Trophoblast cell (in vitro differentiated cells and primary cell): Measurements from ENCODE around the gene TMX4.

ENCODE experiments used
- DNase-seq, 2 donors: peaks; one replicate each; pipeline ENCODE4 v3.0.0-alpha.2; 2016
- H2AFZ ChIP-seq: 2 replicates; pipeline ENCODE4 v1.6.1; 2013; ENCODE audit warnings: low read length, moderate library complexity, mild to moderate bottlenecking; ENCODE audit not compliant: insufficient read depth, poor library complexity
- H2AK5ac ChIP-seq: 2 replicates; pipeline ENCODE4 v1.6.1; 2013; ENCODE audit warnings: mild to moderate bottlenecking, low read length
- H2BK120ac ChIP-seq: 2 replicates; pipeline ENCODE4 v1.6.1; 2013; ENCODE audit warnings: low read length, mild to moderate bottlenecking, moderate library complexity; ENCODE audit not compliant: insufficient read depth, poor library complexity
- H2BK12ac ChIP-seq: 2 replicates; pipeline ENCODE4 v1.6.1; 2013; ENCODE audit warnings: mild to moderate bottlenecking, low read length, moderate library complexity
- H2BK5ac ChIP-seq: 2 replicates; pipeline ENCODE4 v1.6.1; 2013; ENCODE audit warnings: low read length, low read depth, moderate library complexity, mild to moderate bottlenecking; ENCODE audit not compliant: poor library complexity
- H3K14ac ChIP-seq: 2 replicates; pipeline ENCODE4 v1.6.1; 2013; ENCODE audit warnings: mild to moderate bottlenecking, low read length
- H3K18ac ChIP-seq: 2 replicates; pipeline ENCODE4 v1.6.1; 2013; ENCODE audit warnings: mild to moderate bottlenecking, low read length
- H3K23ac ChIP-seq: 2 replicates; pipeline ENCODE4 v1.6.1; 2013; ENCODE audit warnings: low read length
- H3K27ac ChIP-seq: 2 replicates; pipeline ENCODE4 v1.5.1; 2013; ENCODE audit warnings: low read depth, mild to moderate bottlenecking, inconsistent platforms, low read length, moderate library complexity
- H3K27me3 ChIP-seq: 2 replicates; pipeline ENCODE4 v1.6.1; 2013; ENCODE audit warnings: inconsistent platforms, mild to moderate bottlenecking, low read length, moderate library complexity; ENCODE audit not compliant: insufficient read depth
- H3K36me3 ChIP-seq, 2 experiments: 1 replicate in 1 of 2; 2 replicates in 1 of 2; pipeline ENCODE4 v1.6.1; 2013; ENCODE audit warnings: low read length in 2 of 2, mild to moderate bottlenecking in 2 of 2, moderate library complexity in 1 of 2; ENCODE audit not compliant: insufficient read depth in 2 of 2, control insufficient read depth in 1 of 2
- H3K4ac ChIP-seq: 2 replicates; pipeline ENCODE4 v1.6.1; 2013; ENCODE audit warnings: low read depth, mild to moderate bottlenecking, low read length, moderate library complexity
- H3K4me1 ChIP-seq, 2 experiments: 1 replicate in 1 of 2; 2 replicates in 1 of 2; pipeline ENCODE4 v1.6.1; 2013; ENCODE audit warnings: low read length in 2 of 2, mild to moderate bottlenecking in 2 of 2, moderate library complexity in 1 of 2; ENCODE audit not compliant: insufficient read depth in 2 of 2, control insufficient read depth in 1 of 2
- H3K4me2 ChIP-seq: 2 replicates; pipeline ENCODE4 v1.6.1; 2013; ENCODE audit warnings: inconsistent platforms, mild to moderate bottlenecking, low read length, moderate library complexity
- H3K4me3 ChIP-seq: 2 replicates; pipeline ENCODE4 v1.5.1; 2013; ENCODE audit warnings: mild to moderate bottlenecking, low read depth, low read length, inconsistent platforms
- H3K79me1 ChIP-seq: one replicate; pipeline ENCODE4 v1.6.1; 2013; ENCODE audit warnings: low read length
- H3K79me2 ChIP-seq: 2 replicates; pipeline ENCODE4 v1.6.1; 2013; ENCODE audit warnings: low read length, mild to moderate bottlenecking; ENCODE audit not compliant: control insufficient read depth, insufficient read depth, poor library complexity
- H3K9ac ChIP-seq: 2 replicates; pipeline ENCODE4 v1.6.1; 2013; ENCODE audit warnings: mild to moderate bottlenecking, low read length
- H3K9me3 ChIP-seq: 2 replicates; pipeline ENCODE4 v1.6.1; 2013; ENCODE audit warnings: low read depth, mild to moderate bottlenecking, control low read depth, inconsistent platforms, low read length; ENCODE audit not compliant: insufficient read depth
- H4K12ac ChIP-seq: 2 replicates; pipeline ENCODE4 v1.6.1; 2013; ENCODE audit warnings: low read depth, mild to moderate bottlenecking, low read length, moderate library complexity
- H4K8ac ChIP-seq: 2 replicates; pipeline ENCODE4 v1.6.1; 2013; ENCODE audit warnings: low read depth, mild to moderate bottlenecking, low read length, moderate library complexity
- H4K91ac ChIP-seq: one replicate; pipeline ENCODE4 v1.6.1; 2013; ENCODE audit warnings: low read depth, mild to moderate bottlenecking, low read length, moderate library complexity
- WGBS: extraction: QIAGEN DNeasy Blood & Tissue Kit; methylation state at CpG from one replicate; pipeline ENCODE4 v1.1.7; 2013; ENCODE audit warnings: missing lambda C conversion rate; ENCODE audit not compliant: insufficient read length, insufficient coverage; ENCODE audit errors: extremely low coverage; 5-methylcytosine and 5-hydroxymethylcytosine counted together

Gene TMX4

DNA sequence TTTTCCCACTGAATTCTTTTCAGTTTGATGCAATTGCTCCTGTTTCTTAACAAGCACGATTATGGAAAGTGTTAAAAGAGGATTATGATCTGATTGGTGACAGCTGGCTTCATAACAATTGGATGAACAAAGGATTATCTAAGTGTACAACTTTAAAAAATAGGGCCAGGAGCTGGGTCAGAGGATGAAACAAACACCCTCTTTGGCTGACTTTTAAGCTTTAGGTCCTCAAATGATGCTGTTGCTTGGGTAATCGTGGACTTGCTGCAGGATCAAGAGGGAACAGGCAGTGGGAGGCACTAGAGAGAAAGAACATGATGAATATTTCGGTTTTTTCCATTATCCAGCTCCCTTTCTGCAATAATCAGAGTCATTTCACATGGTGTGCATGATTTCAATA is 35.5 kb upstream of the TMX4 start:
- H3K23ac ChIP-seq: no peak overlapping the region
- H3K4me2 ChIP-seq: no peak overlapping the region
- no peak overlapping the region for H2BK5ac ChIP-seq
- H3K79me1 ChIP-seq: no peaks in the 10 kb centered on the region
- no peak overlapping the region for H4K91ac ChIP-seq
- H3K4ac ChIP-seq: no peak overlapping the region
- H2AFZ ChIP-seq: no peak overlapping the region
- H3K4me3 ChIP-seq: no peak overlapping the region
- no peak overlapping the region for H3K9ac ChIP-seq
- H3K14ac ChIP-seq: no peak overlapping the region
- H4K8ac ChIP-seq: no peak overlapping the region
- H3K4me1 ChIP-seq: no peaks in the 10 kb centered on the region
- H2BK120ac ChIP-seq: no peak overlapping the region
- H3K27ac ChIP-seq: no peak overlapping the region
- no peaks in the 10 kb centered on the region for H3K79me2 ChIP-seq
- H3K27me3 ChIP-seq: no peaks in the 10 kb centered on the region
- H3K36me3 ChIP-seq: no peaks in the 10 kb centered on the region
- no CpG with 5 or more reads among the region's 3 CpGs for WGBS
- H4K12ac ChIP-seq: no peak overlapping the region
- no peak overlapping the region for H3K18ac ChIP-seq
- H3K9me3 ChIP-seq: no peaks in the 10 kb centered on the region
- no peak for DNase-seq
- no peak overlapping the region for H2AK5ac ChIP-seq
- H2BK12ac ChIP-seq: no peak overlapping the region

DNA sequence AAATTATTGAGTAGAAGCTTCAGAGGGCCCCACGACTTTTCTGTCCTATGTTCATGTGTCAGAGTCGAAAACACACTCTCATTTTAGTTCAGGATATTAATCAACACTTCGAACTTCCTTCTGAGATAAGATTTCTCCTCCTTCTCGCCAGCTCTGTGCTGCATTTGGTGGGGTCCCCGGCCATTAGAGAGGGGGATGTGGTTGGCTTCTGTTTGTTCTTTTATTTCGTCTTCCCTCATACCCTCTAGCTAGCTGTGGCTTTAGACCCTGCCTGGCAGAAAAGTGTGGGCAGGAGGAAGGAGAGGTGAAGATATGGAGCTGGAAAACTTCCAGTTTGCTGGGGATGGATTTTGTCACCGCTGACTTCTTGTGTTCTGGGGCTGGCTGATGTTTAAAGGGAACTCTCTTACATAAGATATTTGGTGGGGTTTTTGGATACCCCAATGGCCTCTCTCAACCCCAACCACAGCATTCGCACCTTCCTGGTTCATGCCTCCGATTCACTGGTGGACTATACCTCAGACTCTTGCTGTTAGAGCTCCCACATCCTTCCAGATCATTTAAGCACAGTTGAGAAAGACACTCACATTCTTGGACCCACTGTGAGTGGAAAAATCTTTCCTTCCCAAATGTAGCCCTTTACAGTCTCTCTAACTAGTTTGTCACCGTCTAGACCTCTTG is 30.7 kb upstream of the TMX4 start:
- Histone ChIP-seq H3K23ac (no peak overlapping the region), H2BK5ac (no peak overlapping the region), H3K4me1 (no peaks in the 10 kb centered on the region), H2BK120ac (no peak overlapping the region), H4K12ac (no peak overlapping the region), H4K91ac (no peak overlapping the region), H2BK12ac (no peak overlapping the region), H3K9me3 (no peaks in the 10 kb centered on the region), H3K18ac (no peak overlapping the region), H3K79me1 (no peaks in the 10 kb centered on the region), H4K8ac (no peak overlapping the region), H3K27ac (no peak overlapping the region), H2AK5ac (no peak overlapping the region), H3K4me2 (no peak overlapping the region), H3K4me3 (no peak overlapping the region), H3K36me3 (no peaks in the 10 kb centered on the region), H3K79me2 (no peaks in the 10 kb centered on the region), H3K9ac (no peak overlapping the region), H3K14ac (no peak overlapping the region), H3K27me3 (no peaks in the 10 kb centered on the region), H3K4ac (no peak overlapping the region), H2AFZ (no peak overlapping the region)
- DNase-seq: no peak
- WGBS: no CpG with 5 or more reads among the region's 10 CpGs

DNA sequence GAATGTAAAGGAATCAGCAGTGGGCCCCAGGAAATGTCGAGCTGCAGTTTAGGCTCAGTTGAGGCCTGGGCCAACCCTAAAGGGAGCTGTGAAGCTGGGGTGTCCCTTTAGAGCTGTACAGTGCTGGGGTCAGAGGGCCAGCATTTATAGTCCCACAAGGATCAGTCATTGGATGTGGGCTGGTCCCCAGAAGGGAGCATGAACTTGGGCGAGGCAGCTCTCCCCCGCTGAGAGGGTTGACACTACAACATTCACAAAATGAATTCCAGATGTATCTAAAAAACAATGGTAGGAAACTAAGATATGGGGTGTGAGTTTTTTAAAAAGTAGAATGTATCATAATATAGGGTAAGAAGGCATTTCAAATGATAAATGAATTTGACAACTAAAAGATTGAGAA is 29.7 kb upstream of the TMX4 start:
- Histone ChIP-seq H3K79me1 (no peaks in the 10 kb centered on the region), H3K4me2 (no peak overlapping the region), H3K23ac (no peak overlapping the region), H3K27ac (no peak overlapping the region), H3K9me3 (no peaks in the 10 kb centered on the region), H3K9ac (no peak overlapping the region), H2BK5ac (no peak overlapping the region), H3K4me1 (no peaks in the 10 kb centered on the region), H4K8ac (no peak overlapping the region), H3K79me2 (no peaks in the 10 kb centered on the region), H2BK12ac (no peak overlapping the region), H2BK120ac (no peak overlapping the region), H2AFZ (no peak overlapping the region), H3K4me3 (no peak overlapping the region), H2AK5ac (no peak overlapping the region), H3K4ac (no peak overlapping the region), H3K36me3 (no peaks in the 10 kb centered on the region), H3K18ac (no peak overlapping the region), H3K27me3 (no peaks in the 10 kb centered on the region), H4K12ac (no peak overlapping the region), H4K91ac (no peak overlapping the region), H3K14ac (no peak overlapping the region)
- no CpG with 5 or more reads among the region's 3 CpGs for WGBS
- DNase-seq: no peak

DNA sequence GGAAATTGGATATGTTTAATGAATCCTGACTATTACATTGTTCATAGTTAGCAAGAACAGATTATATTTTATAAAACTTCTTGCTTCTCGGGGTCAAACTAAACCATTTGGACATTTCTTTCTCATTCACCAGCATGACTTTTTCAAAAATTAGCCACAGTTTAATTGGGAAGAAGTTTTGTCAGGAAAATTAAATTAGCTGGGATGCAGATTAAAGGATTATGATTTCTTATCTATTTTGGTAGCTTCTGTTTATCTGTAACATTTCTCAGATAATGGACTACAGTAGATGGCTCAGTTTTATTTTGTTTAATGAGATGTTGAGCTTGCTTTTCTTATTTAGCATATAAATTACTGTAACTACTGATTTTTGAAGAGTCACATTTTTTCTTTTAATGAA is 26.4 kb upstream of the TMX4 start:
- H3K79me2 ChIP-seq: no peaks in the 10 kb centered on the region
- no peak overlapping the region for H3K14ac ChIP-seq
- no peak overlapping the region for H3K18ac ChIP-seq
- no peaks in the 10 kb centered on the region for H3K36me3 ChIP-seq
- DNase-seq: no peak
- H3K4ac ChIP-seq: no peak overlapping the region
- no peaks in the 10 kb centered on the region for H3K27me3 ChIP-seq
- no peak overlapping the region for H2BK12ac ChIP-seq
- H2BK5ac ChIP-seq: no peak overlapping the region
- H4K12ac ChIP-seq: no peak overlapping the region
- H3K79me1 ChIP-seq: no peaks in the 10 kb centered on the region
- no peak overlapping the region for H2BK120ac ChIP-seq
- H2AFZ ChIP-seq: no peak overlapping the region
- H3K23ac ChIP-seq: no peak overlapping the region
- H2AK5ac ChIP-seq: no peak overlapping the region
- H3K9me3 ChIP-seq: no peaks in the 10 kb centered on the region
- no peak overlapping the region for H4K91ac ChIP-seq
- no peaks in the 10 kb centered on the region for H3K4me1 ChIP-seq
- H3K27ac ChIP-seq: no peak overlapping the region
- no peak overlapping the region for H3K9ac ChIP-seq
- no CpG with 5 or more reads among the region's 1 CpG for WGBS
- no peak overlapping the region for H3K4me2 ChIP-seq
- no peak overlapping the region for H3K4me3 ChIP-seq
- H4K8ac ChIP-seq: no peak overlapping the region
